Stimulated activated naive CD4-positive, alpha-beta T cell treated with Interleukin-2 at 50 U/mL for 16 hours (primary cell): ENCODE measurements around the gene NUDT8.
"Not testable (repeated sequence)": the region's sequence is repeated elsewhere in the genome, so short reads cannot be mapped to it uniquely, and the experiment has no call there.

Experiments used
- DNase-seq: peaks from one replicate; lab custom pipeline; 2025; lab: John Stamatoyannopoulos, UW

Gene NUDT8

GRCh38 chr11:67588899-67589415 lies 40.8 kb downstream of the NUDT8 start:
- DNase-seq: not testable (repeated sequence)

GRCh38 chr11:67588136-67588503 lies 41.6 kb downstream of the NUDT8 start:
- no peak for DNase-seq

GRCh38 chr11:67586568-67587250 lies 43.0 kb downstream of the NUDT8 start:
- no peak for DNase-seq

GRCh38 chr11:67585911-67586310 lies 43.8 kb downstream of the NUDT8 start:
- no peak for DNase-seq

GRCh38 chr11:67584881-67585873 lies 44.6 kb downstream of the NUDT8 start:
- no peak for DNase-seq

- peak; percentile 37 for DNase-seq
Observed at GRCh38 chr11:67584205-67584880, 45.4 kb downstream of the NUDT8 start.

GRCh38 chr11:67583247-67584204 lies 46.2 kb downstream of the NUDT8 start, which contains the start of gene GSTP1:
Gene GSTP1, plus strand, starts transcription at chr11:67583812. Its CDS starts 32 bp downstream, at chr11:67583844.
- peak; percentile 79 for DNase-seq

- DNase-seq: no peak
Observed at GRCh38 chr11:67582011-67582410, 47.7 kb downstream of the NUDT8 start.

GRCh38 chr11:67581469-67581868 lies 48.3 kb downstream of the NUDT8 start:
- no peak for DNase-seq

- no peak for DNase-seq
Observed at GRCh38 chr11:67577951-67578350, 51.8 kb downstream of the NUDT8 start.
